Measurements from ENCODE around the gene MRAP. TPM values are rescaled to one million over a fixed set of nuclear protein-coding genes. Genes with fewer than 3 reads are reported as not detected.

The MRAP gene
- polyA plus RNA-seq, 3 donors: not detected

DNA sequence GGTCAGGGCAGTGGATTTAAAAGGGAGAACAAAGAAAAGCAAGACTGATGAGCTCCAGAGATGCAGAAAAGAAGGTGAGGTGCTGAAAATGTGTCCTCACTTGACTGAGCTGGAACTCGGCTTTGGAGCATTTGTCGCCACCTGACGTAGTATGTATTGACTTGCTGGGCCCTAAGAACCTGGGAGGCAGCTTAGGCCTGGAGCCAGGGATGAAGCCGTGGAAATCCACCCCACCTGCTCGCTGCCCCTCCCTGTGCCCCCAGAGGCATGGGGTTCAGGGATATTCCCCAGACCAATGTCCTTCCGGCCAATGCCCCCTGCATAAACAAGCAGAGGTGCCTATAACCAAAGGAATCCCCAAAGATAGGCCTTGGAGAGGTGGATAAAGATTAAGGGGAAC, 14.3 kb downstream of the MRAP start:
- H3K9ac ChIP-seq (ENCODE audit: insufficient read depth, low read length, poor library complexity, severe bottlenecking): no peak overlapping the region
- Mint-ChIP-seq H3K4me3 (no peak overlapping the region), H3K36me3 (peaks cover 50 to 56% of the 10 kb centered on the region in 2 donors), H3K27ac (peak overlapping the region in 1 of 7 donors; percentile 76), H3K9me3 (peaks cover 0 to 2% (median 0%) of the 10 kb centered on the region in 7 donors), H3K27me3 (ENCODE audit: low read depth in 3 of 3) (peaks cover 0 to 2% (median 0%) of the 10 kb centered on the region in 3 donors), H3K4me1 (no peaks in the 10 kb centered on the region)
- H3K36me3 ChIP-seq (replicated peaks in 1 of 2; ENCODE audit: control insufficient read depth in 1 of 2, insufficient read depth in 2 of 2, low read length in 2 of 2): peaks cover 42 to 61% of the 10 kb centered on the region in 2 donors
- TF ChIP-seq, protein P1, sequence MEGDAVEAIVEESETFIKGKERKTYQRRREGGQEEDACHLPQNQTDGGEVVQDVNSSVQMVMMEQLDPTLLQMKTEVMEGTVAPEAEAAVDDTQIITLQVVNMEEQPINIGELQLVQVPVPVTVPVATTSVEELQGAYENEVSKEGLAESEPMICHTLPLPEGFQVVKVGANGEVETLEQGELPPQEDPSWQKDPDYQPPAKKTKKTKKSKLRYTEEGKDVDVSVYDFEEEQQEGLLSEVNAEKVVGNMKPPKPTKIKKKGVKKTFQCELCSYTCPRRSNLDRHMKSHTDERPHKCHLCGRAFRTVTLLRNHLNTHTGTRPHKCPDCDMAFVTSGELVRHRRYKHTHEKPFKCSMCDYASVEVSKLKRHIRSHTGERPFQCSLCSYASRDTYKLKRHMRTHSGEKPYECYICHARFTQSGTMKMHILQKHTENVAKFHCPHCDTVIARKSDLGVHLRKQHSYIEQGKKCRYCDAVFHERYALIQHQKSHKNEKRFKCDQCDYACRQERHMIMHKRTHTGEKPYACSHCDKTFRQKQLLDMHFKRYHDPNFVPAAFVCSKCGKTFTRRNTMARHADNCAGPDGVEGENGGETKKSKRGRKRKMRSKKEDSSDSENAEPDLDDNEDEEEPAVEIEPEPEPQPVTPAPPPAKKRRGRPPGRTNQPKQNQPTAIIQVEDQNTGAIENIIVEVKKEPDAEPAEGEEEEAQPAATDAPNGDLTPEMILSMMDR (IDR thresholded peaks at IDR 0.05): no peak
- no peaks in the 10 kb centered on the region for H3K9me3 ChIP-seq (replicated peaks in 1 of 2; ENCODE audit: control insufficient read depth in 1 of 2, insufficient read depth in 1 of 2, low read length in 2 of 2)
- intact Hi-C loops (cut with micrococcal nuclease): no loop called here
- 94% methylated on average over 4 of the region's 6 CpGs for WGBS (ENCODE audit: insufficient coverage)
- no peaks in the 10 kb centered on the region for H3K27me3 ChIP-seq (ENCODE audit: control insufficient read depth in 2 of 2, insufficient read depth in 2 of 2, low read length in 2 of 2)
- DNase-seq: no peak
- H3K4me1 ChIP-seq (ENCODE audit: control insufficient read depth in 1 of 2, insufficient read depth in 2 of 2, low read length in 2 of 2): no peaks in the 10 kb centered on the region
- H3K79me2 ChIP-seq (ENCODE audit: insufficient read depth, low read length): no peaks in the 10 kb centered on the region
- no peak overlapping the region for H2AFZ ChIP-seq (ENCODE audit: insufficient read depth, low read depth, low read length, poor library complexity, severe bottlenecking)
- no peak overlapping the region for H3K4me3 ChIP-seq (replicated peaks in 1 of 3; ENCODE audit: low read depth in 2 of 3, low read length in 3 of 3)
- H3K4me2 ChIP-seq (replicated peaks; ENCODE audit: extremely low read depth, low read length, poor library complexity, severe bottlenecking): no peak overlapping the region
- H3K27ac ChIP-seq (ENCODE audit: low read depth in 1 of 2, low read length in 2 of 2): no peak overlapping the region
- no peaks in the 10 kb centered on the region for H4K20me1 ChIP-seq (ENCODE audit: insufficient read depth, low read length)

DNA sequence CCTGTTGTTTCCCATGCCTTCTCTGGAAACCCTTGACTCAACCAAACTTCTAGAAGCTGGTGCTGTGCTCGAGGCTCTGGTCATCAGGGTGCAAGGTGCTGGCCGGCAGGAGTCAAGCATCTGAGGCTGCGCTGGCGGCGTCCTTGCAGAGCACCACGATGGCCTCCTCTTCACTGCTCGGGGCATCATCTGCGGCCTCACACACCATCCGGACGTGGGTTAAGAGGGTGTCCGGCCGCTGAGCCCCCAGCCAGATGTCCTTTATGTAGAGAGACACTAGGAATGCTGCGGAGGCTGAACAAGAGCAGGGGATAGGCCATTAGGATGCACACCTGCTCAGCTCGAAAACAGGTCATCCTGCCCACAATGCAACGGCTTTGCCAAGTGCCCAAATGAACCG, 16.2 kb downstream of the MRAP start:
- Mint-ChIP-seq H3K27ac (no peak overlapping the region), H3K4me3 (no peak overlapping the region), H3K4me1 (no peaks in the 10 kb centered on the region), H3K9me3 (peaks cover 0 to 2% (median 0%) of the 10 kb centered on the region in 7 donors), H3K27me3 (ENCODE audit: low read depth in 3 of 3) (peaks cover 0 to 2% (median 0%) of the 10 kb centered on the region in 3 donors), H3K36me3 (peaks cover 67 to 72% of the 10 kb centered on the region in 2 donors)
- Histone ChIP-seq H3K27me3 (ENCODE audit: control insufficient read depth in 2 of 2, insufficient read depth in 2 of 2, low read length in 2 of 2) (no peaks in the 10 kb centered on the region), H3K9me3 (replicated peaks in 1 of 2; ENCODE audit: control insufficient read depth in 1 of 2, insufficient read depth in 1 of 2, low read length in 2 of 2) (no peaks in the 10 kb centered on the region), H3K79me2 (ENCODE audit: insufficient read depth, low read length) (no peaks in the 10 kb centered on the region), H3K4me2 (replicated peaks; ENCODE audit: extremely low read depth, low read length, poor library complexity, severe bottlenecking) (no peak overlapping the region), H3K27ac (ENCODE audit: low read depth in 1 of 2, low read length in 2 of 2) (no peak overlapping the region), H3K9ac (ENCODE audit: insufficient read depth, low read length, poor library complexity, severe bottlenecking) (no peak overlapping the region), H3K36me3 (replicated peaks in 1 of 2; ENCODE audit: control insufficient read depth in 1 of 2, insufficient read depth in 2 of 2, low read length in 2 of 2) (peaks cover 58 to 79% of the 10 kb centered on the region in 2 donors), H3K4me3 (replicated peaks in 1 of 3; ENCODE audit: low read depth in 2 of 3, low read length in 3 of 3) (no peak overlapping the region), H3K4me1 (ENCODE audit: control insufficient read depth in 1 of 2, insufficient read depth in 2 of 2, low read length in 2 of 2) (no peaks in the 10 kb centered on the region), H2AFZ (ENCODE audit: insufficient read depth, low read depth, low read length, poor library complexity, severe bottlenecking) (no peak overlapping the region), H4K20me1 (ENCODE audit: insufficient read depth, low read length) (no peaks in the 10 kb centered on the region)
- intact Hi-C loops (cut with micrococcal nuclease): no loop called here
- no peak for DNase-seq
- TF ChIP-seq, protein P1 (IDR thresholded peaks at IDR 0.05): no peak
- WGBS (ENCODE audit: insufficient coverage): 97% methylated on average over 15 of the region's 16 CpGs

All from CD14-positive monocyte (primary cell).